Stimulated activated CD4-positive, alpha-beta T cell treated with anti-CD3 and anti-CD28 coated beads, Interleukin-15, amount 100 ng/mL, for 48 hours (primary cell): ENCODE measurements around the gene OR51G2.
"Not testable (repeated sequence)": the region's sequence is repeated elsewhere in the genome, so short reads cannot be mapped to it uniquely, and the experiment has no call there.

Experiments
- DNase-seq, 2 donors: peaks; one replicate each; pipeline ENCODE4 v3.0.0-alpha.2; 2020; ENCODE audit warnings: low read depth in 2 of 2

Gene OR51G2

GRCh38 chr11:4919250-4919649 lies at the start of gene OR51G2:
OR51G2 (minus strand) TSS chr11:4919350; CDS start chr11:4915663, 3,687 bp downstream.
- DNase-seq, result no peak

- no peak for DNase-seq
These were observed 43.7 kb upstream of the OR51G2 start for GRCh38 chr11:4962816-4963215.

GRCh38 chr11:4960877-4961276 lies 41.7 kb upstream of the OR51G2 start:
- DNase-seq, result no peak

- no peak for DNase-seq
These were observed 38.2 kb upstream of the OR51G2 start for GRCh38 chr11:4957396-4957795.

DNA sequence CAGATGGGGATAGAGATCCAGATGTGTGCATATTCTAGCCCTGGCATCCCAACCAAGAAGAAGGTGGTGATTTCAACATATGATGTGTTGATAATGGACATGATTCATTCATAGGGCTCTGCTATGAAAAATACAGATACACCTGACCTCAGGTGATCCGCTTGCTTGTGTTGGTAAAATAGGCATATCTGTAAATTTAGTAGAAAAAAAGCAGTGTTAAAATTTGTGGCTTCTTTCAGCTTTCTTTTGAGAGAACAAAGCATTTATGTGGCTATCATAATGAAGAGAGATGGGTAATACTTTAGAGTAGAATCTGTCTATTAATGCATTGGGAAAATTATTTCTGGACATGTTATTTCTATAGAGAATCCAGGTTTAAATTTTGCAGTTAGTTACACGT lies 36.5 kb upstream of the OR51G2 start, which contains the start of gene OR51A2:
Gene OR51A2 (minus strand): TSS at position 101 of the 400 bp plus-strand sequence. CDS start 0 bp downstream, at position 101.
- not testable (repeated sequence) for DNase-seq

- no peak for DNase-seq
These were observed 28.4 kb upstream of the OR51G2 start, which contains the start of gene OR51A4 for GRCh38 chr11:4947505-4947904. OR51A4 (minus strand) TSS chr11:4947605; CDS start chr11:4947100, 505 bp downstream.

DNA sequence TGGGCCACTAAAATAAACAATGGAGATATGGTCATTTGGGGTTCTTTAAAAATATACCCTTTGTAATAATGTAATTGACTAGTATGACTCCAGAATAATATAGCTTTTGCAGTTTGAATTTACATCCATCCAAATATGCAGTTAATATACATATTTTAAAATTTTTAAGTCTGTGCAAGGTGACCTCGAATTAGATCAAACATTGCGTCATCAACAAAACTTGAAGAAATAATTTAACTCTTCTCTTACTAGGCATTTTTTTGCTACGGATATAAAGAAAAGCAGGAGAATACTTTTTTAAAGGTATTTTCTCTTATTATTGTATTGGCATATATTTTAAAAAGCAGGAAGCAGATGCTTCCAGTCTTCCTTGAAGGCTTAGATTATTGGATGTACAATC lies 17.6 kb upstream of the OR51G2 start:
- no peak for DNase-seq

DNA sequence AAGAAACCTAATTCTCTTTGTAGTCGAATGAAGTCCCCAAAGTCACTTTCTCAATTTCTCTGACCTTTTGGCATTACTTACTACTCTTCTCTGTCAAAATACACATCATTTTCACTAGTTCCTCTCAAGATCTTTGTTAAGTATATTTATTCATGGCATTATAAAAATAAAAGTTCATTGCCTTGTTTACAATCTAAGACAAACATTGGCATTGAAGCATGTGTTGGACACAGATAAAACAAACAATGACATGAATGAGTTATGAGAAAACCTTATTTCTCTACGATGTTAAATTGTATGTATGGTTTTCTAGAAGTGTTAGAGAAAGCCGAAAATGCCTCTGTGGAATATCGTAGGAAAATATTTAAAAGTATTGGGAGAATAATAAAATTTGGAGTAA lies 13.6 kb upstream of the OR51G2 start:
- DNase-seq, result no peak

- no peak for DNase-seq
These were observed 7.5 kb upstream of the OR51G2 start for GRCh38 chr11:4926608-4927007.

GRCh38 chr11:4924239-4924638 lies 5.1 kb upstream of the OR51G2 start, which contains the start of gene OR51G1:
OR51G1 (minus strand) TSS chr11:4924339; CDS start chr11:4924339, 0 bp downstream.
- DNase-seq, result no peak

- no peak for DNase-seq
These were observed 3.2 kb upstream of the OR51G2 start for GRCh38 chr11:4922304-4922703.

- DNase-seq, result no peak
These were observed 2.6 kb upstream of the OR51G2 start for GRCh38 chr11:4921796-4922195.

- no peak for DNase-seq
These were observed 2.6 kb downstream of the OR51G2 start for GRCh38 chr11:4916581-4916980.

DNA sequence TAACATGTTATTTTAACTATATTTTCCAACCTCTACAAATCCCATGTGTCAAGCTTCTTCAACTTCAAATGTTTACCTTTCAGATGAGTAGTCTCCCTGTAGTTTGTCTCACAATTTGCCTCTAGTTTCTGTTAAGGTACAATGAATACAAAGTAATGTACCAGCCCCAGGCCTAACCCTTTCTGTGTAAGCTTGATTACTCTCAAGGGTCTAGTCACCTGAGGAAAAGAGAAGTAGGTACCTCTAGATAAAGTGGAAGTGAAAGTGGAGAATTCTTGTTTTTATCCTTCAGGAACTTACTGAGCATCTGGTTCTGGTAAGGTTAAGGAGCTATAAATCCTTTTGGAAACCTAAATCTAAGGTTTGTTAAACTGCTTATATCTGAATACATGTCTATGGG lies 15.7 kb downstream of the OR51G2 start, which contains the start of gene OR51A7:
Gene OR51A7 (plus strand): TSS at position 300 of the 400 bp plus-strand sequence. CDS start 3,587 bp downstream, outside the sequence.
- DNase-seq, result no peak

DNA sequence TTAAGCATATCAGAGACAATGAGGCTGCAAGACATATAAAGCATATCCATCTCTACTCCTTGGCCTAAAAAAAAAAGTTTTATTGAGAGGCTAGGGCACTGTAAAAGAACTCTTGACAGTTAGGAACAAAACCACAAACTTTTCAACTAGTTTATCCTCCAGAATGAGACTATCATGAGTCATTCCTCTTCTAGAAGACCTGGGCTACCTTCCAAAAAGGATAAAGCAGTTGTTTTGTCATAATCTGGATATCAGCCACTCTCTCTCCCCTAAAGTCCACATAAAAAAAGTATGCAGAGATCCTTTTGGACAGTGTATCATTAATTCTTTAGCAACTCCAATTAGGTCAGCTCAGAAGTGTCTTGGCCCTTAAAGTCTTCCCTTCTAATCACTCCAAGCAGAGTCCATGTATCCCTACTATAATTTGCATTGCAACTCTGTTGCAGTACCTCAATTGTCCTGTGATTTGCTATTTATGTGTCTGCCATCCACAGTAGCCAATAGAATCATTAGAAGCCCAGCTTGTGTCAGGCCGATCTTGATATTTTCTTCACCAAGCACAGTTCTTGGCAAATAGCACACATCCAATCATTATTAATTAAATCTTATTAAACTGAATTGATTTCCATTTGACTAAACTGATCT lies 27.0 kb downstream of the OR51G2 start:
- DNase-seq, result no peak

DNA sequence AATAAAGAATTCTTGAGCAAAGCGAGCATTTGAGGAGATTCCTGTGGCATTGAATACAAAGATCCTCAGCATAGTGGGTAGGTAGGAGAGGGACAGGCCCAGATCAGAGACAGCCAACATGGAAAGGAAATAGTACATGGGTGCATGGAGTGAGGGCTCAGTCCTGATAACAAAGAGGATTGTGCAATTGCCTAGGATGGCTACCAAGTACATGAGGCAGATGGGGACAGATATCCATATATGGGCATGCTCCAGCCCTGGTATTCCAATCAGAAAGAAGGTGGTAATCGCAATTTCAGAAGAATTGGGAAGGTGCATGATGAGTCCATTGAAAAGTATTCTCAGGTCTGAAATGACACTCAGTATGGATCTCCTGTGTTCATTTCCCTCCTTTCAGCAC lies 28.9 kb downstream of the OR51G2 start:
- DNase-seq, result no peak

DNA sequence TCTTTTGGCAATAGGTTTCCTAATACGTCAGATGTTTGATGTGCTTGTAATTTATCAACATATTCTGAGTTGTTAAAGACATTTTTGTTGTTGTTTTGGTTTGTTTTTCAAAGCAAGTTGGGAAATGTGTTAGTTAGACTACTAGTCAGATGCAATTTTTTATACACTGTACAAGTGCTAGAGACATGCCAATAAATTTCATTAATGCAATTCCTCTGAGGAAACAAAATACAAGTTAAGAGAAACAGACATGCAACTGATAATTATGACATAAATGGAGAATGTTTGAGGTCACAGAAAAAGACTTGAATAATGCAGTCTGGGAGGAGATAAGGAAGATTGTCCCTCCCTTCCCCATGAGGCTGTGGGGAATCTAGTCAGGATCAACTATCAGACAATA lies 31.6 kb downstream of the OR51G2 start:
- no peak for DNase-seq

DNA sequence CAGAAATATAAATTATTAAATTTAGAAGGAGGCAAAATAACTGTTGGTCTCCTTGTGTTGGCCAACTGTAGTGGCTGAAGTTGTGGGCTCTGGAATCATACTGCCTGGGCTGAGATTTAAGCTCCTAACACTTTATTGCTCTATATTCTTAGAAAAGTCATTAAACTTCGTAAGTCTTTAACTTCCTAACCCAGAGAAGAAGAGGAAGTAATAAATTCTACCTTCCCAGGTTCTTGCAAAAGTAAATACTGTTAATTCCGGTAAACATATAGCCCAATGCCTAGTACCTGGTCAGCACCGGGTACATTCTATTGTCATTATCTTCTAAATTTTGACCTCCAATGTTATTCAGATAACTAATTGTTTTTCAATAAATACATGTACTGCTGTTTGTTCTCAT lies 33.0 kb downstream of the OR51G2 start:
- DNase-seq, result no peak

- DNase-seq, result no peak
These were observed 34.8 kb downstream of the OR51G2 start for GRCh38 chr11:4884361-4884760.

- DNase-seq, result no peak
These were observed 36.6 kb downstream of the OR51G2 start for GRCh38 chr11:4882543-4882942.

GRCh38 chr11:4881860-4882500 lies 37.2 kb downstream of the OR51G2 start, which contains the start of gene OR51T1:
OR51T1 (plus strand) TSS chr11:4881900; CDS start chr11:4881900, 0 bp downstream.
- no peak for DNase-seq

GRCh38 chr11:4881188-4881587 lies 38.0 kb downstream of the OR51G2 start:
- no peak for DNase-seq

GRCh38 chr11:4865855-4866254 lies 53.3 kb downstream of the OR51G2 start:
- no peak for DNase-seq
